GM12872 (cell line): Measurements from ENCODE around the gene ANKLE1.

ENCODE experiments used
- CTCF ChIP-seq: IDR thresholded peaks from 3 replicates; pipeline ENCODE4 v1.5.1; 2011; ENCODE audit warnings: low read depth, mild to moderate bottlenecking, low read length, moderate library complexity; ENCODE audit not compliant: insufficient read depth

Gene ANKLE1

GRCh38 chr19:17309965-17310461 lies 28.3 kb downstream of the ANKLE1 start:
- TF ChIP-seq CTCF = no peak

- TF ChIP-seq CTCF = no peak
Observed at GRCh38 chr19:17311455-17312188, 29.9 kb downstream of the ANKLE1 start.

DNA sequence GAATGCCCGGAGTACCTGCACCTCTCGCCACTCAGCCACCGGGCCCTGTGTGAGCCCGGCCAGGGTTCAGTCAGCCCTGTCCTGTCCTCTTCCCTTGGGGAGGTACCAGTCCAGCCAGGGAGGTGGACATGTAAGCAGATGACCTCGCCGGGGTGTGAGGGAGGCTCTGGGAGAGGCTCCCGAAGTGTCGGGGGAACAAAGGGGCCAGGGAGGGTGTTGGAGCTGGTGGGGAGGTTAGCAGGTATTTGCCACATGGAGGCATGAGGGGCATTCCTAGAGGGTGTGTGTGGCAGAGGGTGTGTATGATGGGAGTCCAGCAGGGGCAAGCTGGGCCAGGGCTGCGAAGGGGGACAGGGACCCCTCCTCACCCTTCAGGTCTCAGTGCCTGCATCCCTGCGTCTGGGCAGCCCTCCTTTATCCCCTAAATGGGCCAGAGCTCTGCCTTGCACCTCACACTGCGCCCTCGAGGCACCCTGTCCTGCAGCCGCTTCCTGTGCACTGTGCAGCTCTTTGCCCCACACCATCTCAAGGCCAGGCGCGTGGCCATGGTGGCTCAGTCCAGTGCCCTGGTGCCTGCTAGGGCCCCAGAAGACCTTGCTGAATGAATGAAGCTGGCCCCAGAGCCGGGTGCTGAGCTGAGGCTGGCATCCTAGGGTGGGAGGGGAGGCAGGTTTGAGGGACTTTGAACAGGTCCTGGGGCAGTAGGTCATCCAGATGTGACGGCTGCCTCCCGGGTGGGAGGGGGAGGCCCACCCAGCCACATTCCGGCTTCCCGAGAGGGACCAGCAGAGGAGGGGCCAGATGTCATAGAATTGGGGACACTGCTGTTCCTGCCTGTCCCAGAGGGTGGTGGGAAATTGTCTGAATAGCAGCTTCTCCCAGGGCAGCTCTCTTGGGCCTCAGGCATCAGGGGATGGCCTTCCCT lies 30.8 kb downstream of the ANKLE1 start:
- TF ChIP-seq CTCF = no peak

DNA sequence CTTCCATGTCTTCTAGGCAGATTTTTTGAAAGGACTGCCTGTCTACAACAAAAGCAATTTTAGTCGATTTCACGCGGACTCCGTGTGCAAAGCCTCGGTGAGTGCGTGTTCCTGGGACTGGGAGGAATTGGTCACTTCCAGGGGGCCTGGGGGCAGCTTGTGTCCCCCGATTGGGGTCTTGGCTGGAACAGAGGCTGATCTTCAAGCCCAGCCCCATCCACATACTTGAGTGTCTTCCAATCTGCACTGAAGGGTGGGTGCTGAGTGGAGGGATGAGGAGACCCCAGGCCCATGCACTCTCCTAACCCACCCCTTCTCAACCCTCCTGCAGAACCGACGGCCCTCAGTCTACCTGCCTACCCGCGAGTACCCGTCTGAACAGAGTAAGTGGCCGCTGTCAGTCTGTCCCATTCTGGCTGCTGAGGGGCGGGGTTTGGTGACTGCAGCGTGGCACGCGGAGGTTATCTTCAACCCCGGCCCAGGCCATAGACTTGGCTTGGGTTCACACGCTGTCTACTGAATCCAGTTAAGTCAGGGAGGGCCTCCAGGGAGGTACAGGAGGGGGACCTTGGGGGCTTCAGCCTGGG lies 32.4 kb downstream of the ANKLE1 start:
- TF ChIP-seq CTCF = no peak

- no peak for TF ChIP-seq CTCF
Observed at GRCh38 chr19:17318966-17319365, 37.3 kb downstream of the ANKLE1 start.

GRCh38 chr19:17319473-17320238 lies 38.0 kb downstream of the ANKLE1 start:
- TF ChIP-seq CTCF = no peak
